GM21619 (cell line): Measurements from ENCODE around the gene PSMF1.

Source experiments
- ATAC-seq: cut with Tn5 transposase; IDR thresholded peaks from one replicate; pipeline ENCODE4 v1.9.1; 2021; ENCODE audit not compliant: unreplicated experiment

PSMF1 gene

GRCh38 chr20:1188347-1188746 is 69.9 kb downstream of the PSMF1 start:
- no peak for ATAC-seq

- ATAC-seq = no peak
Measured at GRCh38 chr20:1189827-1190226, 71.4 kb downstream of the PSMF1 start.

DNA sequence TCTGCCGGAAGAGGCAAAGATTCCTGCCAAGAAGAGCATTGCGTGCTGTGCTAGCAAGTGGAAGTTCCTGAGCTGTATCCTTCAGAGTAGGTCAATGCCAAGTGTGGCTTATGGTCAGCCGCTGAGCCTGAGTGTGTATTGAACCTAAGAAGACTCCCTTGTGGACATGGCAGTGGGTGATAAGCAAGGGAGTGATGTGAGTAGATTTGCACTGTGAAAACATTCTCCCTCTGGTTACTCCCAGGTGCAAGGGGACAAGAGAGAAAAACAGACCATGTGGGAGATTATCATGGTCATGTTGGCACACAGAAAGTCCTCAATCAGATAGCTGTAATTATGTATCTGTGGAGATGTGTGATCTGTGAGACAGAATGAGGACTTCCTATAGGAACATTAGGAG is 72.4 kb downstream of the PSMF1 start:
- ATAC-seq = no peak

- ATAC-seq = no peak
Measured at GRCh38 chr20:1191299-1191698, 72.9 kb downstream of the PSMF1 start.

GRCh38 chr20:1195226-1195625 is 76.8 kb downstream of the PSMF1 start:
- ATAC-seq = no peak

DNA sequence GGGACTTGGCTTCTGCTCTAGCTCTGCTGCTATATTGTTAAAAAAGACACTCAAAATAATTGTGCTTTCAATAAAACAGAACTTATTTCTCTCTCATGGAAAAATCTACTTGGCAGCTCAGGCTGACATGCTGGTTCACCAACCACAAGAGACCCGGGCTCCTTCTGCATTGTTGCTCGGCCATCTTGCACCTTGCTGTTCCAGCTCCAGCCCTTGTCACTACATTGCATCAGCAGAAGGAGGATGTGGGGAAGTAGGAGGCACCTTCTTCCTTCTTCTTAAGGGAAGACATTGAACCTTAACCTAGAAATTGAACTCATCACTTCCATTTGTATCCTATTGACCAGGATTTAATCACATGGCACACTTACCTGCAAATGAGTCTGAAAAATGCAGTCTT is 78.2 kb downstream of the PSMF1 start:
- ATAC-seq = no peak

DNA sequence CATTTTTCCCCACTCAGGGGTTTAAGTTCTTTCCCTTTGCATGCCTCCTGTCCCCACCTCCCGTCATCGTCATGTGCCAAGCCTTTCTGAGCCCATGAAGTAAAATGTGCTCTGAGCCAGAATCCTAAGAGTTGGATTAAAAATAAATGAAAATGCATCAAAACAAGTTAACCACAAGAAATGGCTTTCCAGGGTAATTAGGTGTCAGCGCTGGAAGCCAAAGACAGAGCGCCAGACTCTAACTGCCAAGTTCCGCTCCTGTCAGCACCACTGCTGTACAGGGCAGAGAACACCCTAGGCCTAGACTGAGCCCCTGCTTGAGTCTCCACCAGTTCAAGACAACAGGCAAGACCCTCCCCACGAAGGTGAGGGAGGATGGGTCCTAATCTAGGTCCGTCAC is 79.4 kb downstream of the PSMF1 start:
- no peak for ATAC-seq

DNA sequence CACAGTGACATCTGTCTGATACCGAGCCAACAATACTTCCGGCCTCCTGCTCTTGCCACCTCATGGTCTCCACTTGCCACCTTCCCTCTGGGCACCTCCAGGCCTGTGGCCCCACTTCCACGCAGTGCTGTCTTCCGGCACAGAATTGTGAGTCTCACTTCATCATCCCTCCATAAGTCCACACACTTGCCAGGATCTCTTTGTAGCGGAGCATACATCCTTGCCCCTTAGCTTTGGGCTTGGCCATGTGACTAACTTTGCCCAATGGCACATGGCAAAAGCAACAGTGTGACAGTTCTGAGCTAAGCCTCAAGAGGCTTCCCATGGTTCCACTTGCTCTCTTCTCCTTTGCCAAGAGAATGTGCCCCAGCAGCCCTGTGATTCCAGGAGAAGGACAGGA is 80.3 kb downstream of the PSMF1 start:
- ATAC-seq = no peak

DNA sequence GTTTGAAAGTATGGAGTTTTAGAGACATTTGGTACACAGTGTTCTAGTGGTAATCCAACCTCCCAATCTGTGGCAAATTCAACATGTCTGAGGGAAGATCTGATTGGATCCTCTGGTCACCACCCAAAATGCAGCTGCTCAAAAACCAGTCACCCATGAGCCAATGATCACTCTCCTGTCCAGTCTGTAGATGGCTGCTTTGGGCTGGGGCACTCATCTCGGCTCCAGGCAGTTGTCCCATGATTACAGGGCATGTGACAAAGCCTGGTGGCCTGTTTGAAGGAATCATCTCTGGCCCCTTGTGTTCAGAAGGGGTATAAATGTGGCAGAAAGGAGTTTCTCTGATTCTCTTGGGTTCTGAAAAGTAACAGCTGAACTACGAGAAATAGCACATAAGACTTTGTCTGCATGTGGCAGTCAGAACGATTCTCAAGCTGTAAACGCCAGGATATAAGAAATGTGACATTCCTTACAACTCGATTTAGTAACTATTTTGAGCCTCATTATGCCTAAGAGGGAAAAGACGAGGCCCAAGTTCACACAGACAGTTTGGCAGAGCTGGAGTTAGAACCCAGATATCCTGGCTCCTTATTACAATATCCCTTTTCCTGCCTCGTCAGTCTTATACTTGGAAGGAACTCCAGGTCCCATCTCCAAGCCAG is 80.9 kb downstream of the PSMF1 start:
- no peak for ATAC-seq

- ATAC-seq = no peak
Measured at GRCh38 chr20:1199964-1200363, 81.6 kb downstream of the PSMF1 start.

DNA sequence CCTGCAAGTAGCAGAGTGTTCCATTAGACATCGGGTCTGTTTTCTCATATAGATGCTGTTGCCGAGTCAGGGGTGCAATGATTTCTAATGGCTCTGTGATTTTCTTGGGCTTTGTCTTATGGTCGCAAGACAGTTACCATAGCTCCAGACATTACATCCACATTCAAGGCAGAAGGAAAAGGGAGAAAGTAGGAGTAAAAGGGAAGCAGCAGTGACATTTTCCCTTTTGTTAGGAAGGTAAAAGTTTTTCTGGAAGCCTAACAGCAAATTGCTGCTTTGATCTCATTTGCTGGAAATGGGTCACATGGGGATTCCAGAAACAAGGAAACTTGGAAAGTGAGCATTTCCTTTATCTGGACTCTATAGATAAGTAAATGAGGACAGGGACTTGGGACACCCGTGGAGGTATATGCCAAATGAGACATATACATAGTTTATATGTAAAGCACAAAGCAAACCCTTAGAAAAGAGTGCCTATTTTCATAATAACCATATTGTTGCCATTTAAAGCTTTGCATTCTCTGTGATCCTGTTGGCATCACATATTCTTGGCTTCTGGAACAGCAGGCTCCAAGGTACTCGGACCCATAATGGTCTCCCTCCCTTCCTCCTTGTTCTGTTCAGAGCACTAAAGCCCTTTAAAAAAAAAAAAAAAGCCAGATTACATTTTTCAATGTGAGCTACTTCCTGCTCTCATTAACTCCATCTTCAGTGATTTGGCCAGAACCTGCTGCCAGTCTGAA is 84.5 kb downstream of the PSMF1 start, which contains the start of gene C20orf202:
Gene C20orf202, plus strand, starts transcription at position 693 of the 743 bp plus-strand sequence. CDS start 132 bp downstream, outside the sequence.
- no peak for ATAC-seq

DNA sequence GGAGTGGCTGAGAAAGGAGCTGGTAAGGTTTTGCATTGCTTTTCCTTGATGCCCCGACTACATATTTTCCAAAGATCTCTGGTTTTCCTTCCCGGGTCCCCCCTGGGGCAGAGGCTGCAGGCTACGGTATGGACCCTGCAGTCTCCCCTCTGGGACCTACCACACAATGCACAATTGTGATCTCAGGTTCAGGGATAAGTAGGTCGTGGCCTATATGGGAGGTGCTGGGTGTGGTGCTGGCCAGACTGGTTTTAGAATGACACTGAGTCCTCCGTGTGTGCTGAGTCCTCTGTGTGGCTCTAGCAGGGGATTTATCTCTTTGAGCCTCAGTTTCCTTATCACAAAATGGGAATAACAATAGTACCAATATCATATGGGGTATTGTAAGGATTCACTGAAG is 85.2 kb downstream of the PSMF1 start:
- no peak for ATAC-seq

DNA sequence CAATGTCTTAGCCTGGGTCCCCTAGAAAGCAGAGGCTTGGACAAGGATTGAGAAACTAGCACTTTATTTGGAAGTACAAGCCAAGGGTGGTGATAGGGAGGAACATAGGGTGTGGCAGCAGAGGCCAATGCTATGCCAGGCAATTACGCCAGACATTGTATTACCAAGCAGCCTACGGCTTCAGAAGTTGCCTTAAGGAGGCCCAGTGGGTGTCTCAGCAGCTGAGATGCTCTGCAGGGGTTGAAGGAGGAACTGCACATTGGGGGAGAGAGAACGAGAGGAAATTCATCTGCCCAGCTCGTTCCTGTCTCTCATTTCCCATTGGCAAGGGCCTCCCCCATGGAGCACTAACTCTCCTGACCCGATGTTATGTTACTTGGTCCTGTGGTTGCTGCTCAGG is 85.7 kb downstream of the PSMF1 start:
- ATAC-seq = no peak

GRCh38 chr20:1204576-1204975 is 86.2 kb downstream of the PSMF1 start:
- no peak for ATAC-seq

DNA sequence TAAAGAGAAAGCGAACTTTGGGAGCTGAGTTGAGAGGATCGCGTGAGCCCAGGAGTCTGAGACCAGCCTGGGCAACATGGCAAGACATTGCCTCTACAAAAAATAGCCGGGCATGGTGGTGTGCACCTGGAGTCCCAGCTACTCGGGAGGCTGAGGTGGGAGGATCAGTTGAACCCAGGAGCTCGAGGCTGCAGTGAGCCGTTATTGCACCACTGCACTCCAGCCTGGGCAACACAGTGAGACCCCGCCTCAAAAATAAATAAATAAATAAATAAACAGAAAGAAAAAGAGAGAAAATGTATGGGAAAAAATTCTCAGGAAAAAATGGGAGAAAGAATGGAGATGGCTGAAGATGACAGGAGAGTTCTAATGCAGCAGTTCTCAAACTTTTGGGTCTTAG is 87.4 kb downstream of the PSMF1 start:
- ATAC-seq = no peak

GRCh38 chr20:1206366-1207148 is 88.2 kb downstream of the PSMF1 start:
- ATAC-seq = no peak

GRCh38 chr20:1207293-1207878 is 89.0 kb downstream of the PSMF1 start:
- no peak for ATAC-seq

DNA sequence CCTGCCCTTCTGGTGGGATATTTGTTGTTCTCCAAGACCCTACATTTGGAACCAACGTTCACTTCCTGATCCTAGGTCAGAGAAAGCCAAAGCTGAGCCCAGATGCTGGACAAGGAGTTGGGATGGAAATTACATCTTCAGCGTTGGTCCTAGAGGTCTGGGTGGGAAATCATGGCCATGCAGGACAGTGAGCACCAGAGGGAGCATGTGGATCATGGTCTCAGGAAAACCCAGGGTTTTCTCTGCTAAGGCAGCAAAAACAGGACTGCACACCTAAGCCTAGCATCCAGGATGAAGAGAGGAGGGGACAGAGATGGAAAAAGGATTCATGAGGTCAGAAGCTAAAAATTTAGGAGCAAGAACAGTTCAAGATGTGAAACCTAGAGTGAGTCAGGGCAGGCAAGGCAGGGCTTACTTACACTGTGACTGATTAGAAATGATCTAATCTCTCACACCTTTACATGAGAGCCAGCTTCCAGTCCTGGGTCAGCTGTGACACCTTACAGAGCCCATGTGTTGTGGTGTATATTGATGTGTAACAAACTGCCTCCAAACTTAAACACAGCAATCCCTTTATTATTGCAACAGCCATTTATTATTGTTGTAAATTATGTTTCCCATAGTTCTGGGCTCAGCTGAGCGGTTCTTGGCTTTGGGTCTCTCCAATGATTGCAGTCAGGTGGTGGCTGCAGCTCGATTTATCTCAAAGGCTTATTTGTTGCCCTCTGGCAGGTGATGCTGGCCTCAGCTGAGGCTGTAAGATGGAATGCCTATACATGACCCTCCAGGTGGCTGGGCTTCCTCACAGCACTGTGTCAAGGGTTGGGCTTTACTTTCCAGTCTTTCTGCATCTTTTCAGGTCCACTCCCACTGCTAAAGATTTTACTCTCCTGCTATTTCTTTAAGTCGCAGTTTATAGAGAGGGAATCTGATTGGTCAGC is 91.3 kb downstream of the PSMF1 start:
- no peak for ATAC-seq

- ATAC-seq = no peak
Measured at GRCh38 chr20:1210501-1210900, 92.1 kb downstream of the PSMF1 start.

DNA sequence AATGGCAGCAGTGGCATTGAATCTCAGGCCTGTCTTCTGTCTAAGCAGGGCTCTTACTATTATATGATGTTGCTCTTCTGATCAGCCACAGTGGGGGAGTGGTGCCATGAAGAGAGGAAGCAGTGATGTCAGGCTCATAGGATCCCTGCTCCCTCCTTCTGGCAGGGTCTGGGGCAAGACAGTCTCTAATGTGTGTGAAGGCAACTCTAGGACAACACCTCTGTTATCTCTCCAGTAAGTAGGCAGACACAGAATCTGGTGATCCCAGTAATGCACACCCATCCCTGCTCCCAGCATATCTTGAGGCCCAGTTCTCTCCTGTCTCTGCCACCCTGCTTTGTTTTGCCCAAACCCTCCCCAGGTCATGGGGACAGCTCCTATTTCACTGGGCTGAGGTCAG is 93.6 kb downstream of the PSMF1 start:
- no peak for ATAC-seq
